Keratinocyte (primary cell): Measurements from ENCODE around the gene ZCCHC7. TPM values are rescaled to one million over a fixed set of nuclear protein-coding genes. Genes with fewer than 3 reads are reported as not detected.

Experiments
- DNase-seq: peaks from one replicate; pipeline ENCODE4 v3.0.0-alpha.2; 2011; ENCODE audit warnings: low read depth, missing footprints, low spot score
- FAIRE-seq: peaks from 2 replicates; lab custom pipeline; 2011; peaks lifted over from hg19 to GRCh38; lab: Jason Lieb, UNC
- H2AFZ ChIP-seq: 2 replicates; pipeline ENCODE4 v1.6.0; 2012; ENCODE audit warnings: low read length, control low read depth, inconsistent platforms; ENCODE audit not compliant: control insufficient read depth
- H3K27ac ChIP-seq: 2 replicates; pipeline ENCODE4 v1.5.1; 2011; ENCODE audit warnings: low read length; ENCODE audit not compliant: control insufficient read depth, insufficient read depth
- H3K27me3 ChIP-seq: 3 replicates; pipeline ENCODE4 v1.6.0; 2011; ENCODE audit warnings: low read length; ENCODE audit not compliant: control insufficient read depth, insufficient read depth; ENCODE audit errors: extremely low read depth
- H3K36me3 ChIP-seq, 2 experiments: 2 replicates in 1 of 2; 3 replicates in 1 of 2; pipeline ENCODE4 v1.5.1; 2011; ENCODE audit warnings: low read length in 2 of 2, mild to moderate bottlenecking in 1 of 2; ENCODE audit not compliant: control insufficient read depth in 2 of 2, insufficient read depth in 2 of 2; ENCODE audit errors: extremely low read depth in 1 of 2
- H3K4me1 ChIP-seq: 3 replicates; pipeline ENCODE4 v1.5.1; 2011; ENCODE audit warnings: low read length; ENCODE audit not compliant: control insufficient read depth, insufficient read depth; ENCODE audit errors: extremely low read depth
- H3K4me2 ChIP-seq: 3 replicates; pipeline ENCODE4 v1.6.0; 2011; ENCODE audit warnings: low read depth, low read length; ENCODE audit not compliant: control insufficient read depth, insufficient read depth; ENCODE audit errors: extremely low read depth
- H3K4me3 ChIP-seq, 3 experiments: fragments of 200-600 bp in 1 of 3; sonication (generic) in 1 of 3; 2 replicates in 2 of 3; 3 replicates in 1 of 3; pipeline ENCODE4 v1.5.1; 2011 to 2016; ENCODE audit warnings: low read length in 3 of 3, mild to moderate bottlenecking in 3 of 3, control low read depth in 2 of 3, inconsistent platforms in 1 of 3, low read depth in 1 of 3, mixed read lengths in 1 of 3, mixed run types in 1 of 3, moderate library complexity in 1 of 3; ENCODE audit not compliant: control insufficient read depth in 2 of 3, insufficient read depth in 2 of 3; ENCODE audit errors: extremely low read depth in 1 of 3
- H3K79me2 ChIP-seq: 2 replicates; pipeline ENCODE4 v1.6.0; 2012; ENCODE audit warnings: low read length; ENCODE audit not compliant: control insufficient read depth, insufficient read depth
- H3K9ac ChIP-seq: 3 replicates; pipeline ENCODE4 v1.6.0; 2011; ENCODE audit warnings: low read length; ENCODE audit not compliant: control insufficient read depth, insufficient read depth; ENCODE audit errors: extremely low read depth
- H3K9me1 ChIP-seq: 3 replicates; pipeline ENCODE4 v1.6.0; 2011; ENCODE audit warnings: low read length; ENCODE audit not compliant: control insufficient read depth, insufficient read depth; ENCODE audit errors: extremely low read depth
- H3K9me3 ChIP-seq: 2 replicates; pipeline ENCODE4 v1.5.1; 2012; ENCODE audit warnings: low read depth, low read length; ENCODE audit not compliant: control insufficient read depth
- H4K20me1 ChIP-seq: 3 replicates; pipeline ENCODE4 v1.6.0; 2011; ENCODE audit warnings: low read length; ENCODE audit not compliant: control insufficient read depth, insufficient read depth; ENCODE audit errors: extremely low read depth
- CTCF ChIP-seq, 3 experiments: IDR thresholded peaks in 1 of 3; conservative IDR thresholded peaks in 1 of 3; optimal IDR thresholded peaks in 1 of 3; 2 replicates in 2 of 3; 3 replicates in 1 of 3; pipeline versions ENCODE3 to v1.5.1; 2011; ENCODE audit warnings: low read length in 3 of 3, mild to moderate bottlenecking in 3 of 3, moderate library complexity in 2 of 3, control low read depth in 1 of 3, inconsistent platforms in 1 of 3; ENCODE audit not compliant: insufficient read depth in 2 of 3; ENCODE audit errors: extremely low read depth in 1 of 3
- EZH2 ChIP-seq: IDR thresholded peaks from one replicate; pipeline ENCODE4 v1.6.1; 2012; ENCODE audit warnings: inconsistent platforms, mild to moderate bottlenecking, low read length, moderate library complexity
- dilution Hi-C: fragments of 300-500 bp; cut with MboI; formaldehyde crosslinking; loops from one replicate; pipeline ENCODE4 v1.7.0; 2020; ENCODE audit warnings: low sequenced_read_pairs; ENCODE audit not compliant: extremely low pct_ligation_motif_present
- polyA plus RNA-seq, 5 experiments: library from polyadenylated mRNA; depleted of rRNA in 3 of 5; stranded (reverse) in 3 of 5; stranded (forward) in 1 of 5; unstranded in 1 of 5; fragments of >200 nt; gene quantifications; 1 replicate in 1 of 5; 2 replicates in 3 of 5; 3 replicates in 1 of 5; pipeline versions ENCODE4 v1.2.1 to v1.2.3, GENCODE V29; 2011 to 2012; ENCODE audit warnings: missing spikeins in 2 of 5, low read depth in 1 of 5, low replicate concordance in 1 of 5

ZCCHC7 gene
- polyA plus RNA-seq, 1 donor (not counting 4 experiments of a cell fraction or from before 2014, with no cell fraction given): 16.5 TPM

GRCh38 chr9:37172557-37172956, 52.2 kb downstream of the ZCCHC7 start:
- DNase-seq (no peak), FAIRE-seq (no peak)
- Histone ChIP-seq H3K36me3 (peaks cover 0 to 4% of the 10 kb centered on the region in 2 experiments), H4K20me1 (no peaks in the 10 kb centered on the region), H3K4me2 (no peak overlapping the region), H3K9me1 (no peaks in the 10 kb centered on the region), H3K27ac (no peak overlapping the region), H3K79me2 (no peaks in the 10 kb centered on the region), H3K9ac (no peak overlapping the region), H3K4me1 (no peaks in the 10 kb centered on the region), H3K9me3 (no peaks in the 10 kb centered on the region), H3K4me3 (no peak overlapping the region), H3K27me3 (no peaks in the 10 kb centered on the region), H2AFZ (no peak overlapping the region)
- TF ChIP-seq EZH2: no peak
- dilution Hi-C loops: no loop called here

GRCh38 chr9:37174247-37174646, 53.9 kb downstream of the ZCCHC7 start:
- no peak for DNase-seq
- Histone ChIP-seq H3K9me1 (no peaks in the 10 kb centered on the region), H3K9me3 (no peaks in the 10 kb centered on the region), H3K36me3 (peaks cover 0 to 4% of the 10 kb centered on the region in 2 experiments), H3K27me3 (no peaks in the 10 kb centered on the region), H4K20me1 (no peaks in the 10 kb centered on the region), H3K27ac (no peak overlapping the region), H2AFZ (no peak overlapping the region), H3K9ac (no peak overlapping the region), H3K79me2 (no peaks in the 10 kb centered on the region), H3K4me2 (no peak overlapping the region), H3K4me1 (no peaks in the 10 kb centered on the region), H3K4me3 (no peak overlapping the region)
- no peak for FAIRE-seq
- dilution Hi-C loops: no loop called here
- TF ChIP-seq CTCF (optimal IDR thresholded peaks at IDR 0.05 in 1 of 3, IDR thresholded peaks at IDR 0.05 in 1 of 3, conservative IDR thresholded peaks at IDR 0.05 in 1 of 3; ENCODE audit: extremely low read depth in 1 of 3, insufficient read depth in 2 of 3, low read length in 3 of 3) (no peak), EZH2 (no peak)

GRCh38 chr9:37178742-37179141, 58.4 kb downstream of the ZCCHC7 start:
- Histone ChIP-seq H3K79me2 (no peaks in the 10 kb centered on the region), H3K4me3 (no peak overlapping the region), H3K36me3 (peaks cover 0 to 2% of the 10 kb centered on the region in 2 experiments), H3K4me1 (no peaks in the 10 kb centered on the region), H3K4me2 (no peak overlapping the region), H3K27me3 (no peaks in the 10 kb centered on the region), H2AFZ (no peak overlapping the region), H3K9me1 (no peaks in the 10 kb centered on the region), H4K20me1 (no peaks in the 10 kb centered on the region), H3K9me3 (no peaks in the 10 kb centered on the region), H3K27ac (no peak overlapping the region), H3K9ac (no peak overlapping the region)
- DNase-seq (no peak), FAIRE-seq (no peak)
- TF ChIP-seq EZH2 (no peak), CTCF (optimal IDR thresholded peaks at IDR 0.05 in 1 of 3, IDR thresholded peaks at IDR 0.05 in 1 of 3, conservative IDR thresholded peaks at IDR 0.05 in 1 of 3; ENCODE audit: extremely low read depth in 1 of 3, insufficient read depth in 2 of 3, low read length in 3 of 3) (no peak)
- dilution Hi-C loops: no loop called here
